Stimulated activated CD4-positive, alpha-beta T cell treated with anti-CD3 and anti-CD28 coated beads, Interleukin-12 subunit alpha, Interleukin-12 subunit beta, amount 100 ng/mL, for 24 hours (primary cell): ENCODE results near the gene AGR3.

Source experiments
- DNase-seq, 2 experiments: peaks; one replicate each; pipeline ENCODE4 v3.0.0-alpha.2; 2020; ENCODE audit warnings: low read depth in 2 of 2

The AGR3 gene

GRCh38 chr7:16833373-16833772 is 48.4 kb downstream of the AGR3 start:
- no peak for DNase-seq

- no peak for DNase-seq
Measured at GRCh38 chr7:16826060-16826459, 55.7 kb downstream of the AGR3 start.

- no peak for DNase-seq
Measured at GRCh38 chr7:16822029-16822428, 59.8 kb downstream of the AGR3 start.

GRCh38 chr7:16818732-16819131 is 63.1 kb downstream of the AGR3 start:
- DNase-seq: no peak

GRCh38 chr7:16817536-16817935 is 64.2 kb downstream of the AGR3 start:
- no peak for DNase-seq

GRCh38 chr7:16816824-16817223 is 65.0 kb downstream of the AGR3 start:
- no peak for DNase-seq

- no peak for DNase-seq
Measured at GRCh38 chr7:16815001-16815400, 66.8 kb downstream of the AGR3 start.

GRCh38 chr7:16813232-16813616 is 68.6 kb downstream of the AGR3 start:
- no peak for DNase-seq

GRCh38 chr7:16812542-16813231 is 69.1 kb downstream of the AGR3 start:
- no peak for DNase-seq

- no peak for DNase-seq
Measured at GRCh38 chr7:16811551-16811950, 70.2 kb downstream of the AGR3 start.

- no peak for DNase-seq
Measured at GRCh38 chr7:16810573-16810972, 71.2 kb downstream of the AGR3 start.

GRCh38 chr7:16810112-16810511 is 71.7 kb downstream of the AGR3 start:
- DNase-seq: no peak
